Measurements from ENCODE around the gene CLTB.

The CLTB gene

DNA sequence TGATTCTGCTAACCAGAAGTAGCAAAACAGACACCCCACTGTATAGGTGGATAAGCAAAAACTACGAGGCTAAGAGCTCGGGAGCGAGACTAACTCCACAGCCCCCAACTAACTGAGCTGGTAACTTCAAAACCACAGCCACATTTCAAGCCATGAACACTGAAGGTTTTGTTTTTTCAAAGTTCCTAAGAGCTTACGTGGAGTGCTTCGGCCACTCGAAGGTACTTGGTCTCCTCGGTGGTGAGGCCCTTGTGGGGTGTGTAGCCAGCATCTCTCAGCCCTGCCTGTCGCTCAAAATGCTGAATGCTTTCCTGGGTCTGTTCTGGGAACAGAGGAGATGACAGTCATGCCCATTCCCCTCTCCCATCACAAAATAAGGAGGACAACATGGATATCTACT, 65.9 kb downstream of the CLTB start:
- DNase-seq: no peak

DNA sequence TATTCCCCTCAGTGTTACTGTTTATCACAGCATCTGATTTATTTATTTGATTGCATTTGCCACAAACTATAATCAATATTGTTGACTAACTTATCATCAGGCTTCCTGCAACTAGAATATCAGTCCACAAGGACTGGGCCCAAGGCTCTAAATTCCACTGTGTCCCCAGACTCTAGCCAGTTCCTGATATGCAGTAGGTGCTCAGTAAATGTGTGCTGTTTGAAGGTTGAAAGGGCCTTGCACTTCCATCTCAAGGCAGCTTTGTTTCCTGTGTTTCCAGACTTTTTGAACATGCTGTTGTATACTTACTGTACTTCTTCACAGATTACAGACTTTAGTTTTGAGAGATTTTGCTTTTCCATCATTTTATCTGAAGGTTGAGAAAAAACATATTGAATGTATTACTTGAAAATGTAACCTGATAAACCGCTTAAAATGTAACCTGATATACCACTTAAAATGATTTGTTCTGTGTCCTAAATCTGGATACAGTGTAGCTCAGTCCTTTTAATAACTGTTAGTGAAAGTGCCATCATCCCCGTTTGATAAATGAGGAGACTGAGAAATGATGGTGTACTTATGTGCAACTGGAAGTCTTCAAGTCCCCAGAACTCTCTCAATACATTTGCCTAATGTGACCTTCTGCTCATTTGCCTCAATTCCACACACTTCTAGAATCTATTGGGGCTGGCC, 73.4 kb downstream of the CLTB start:
- no peak for DNase-seq

Data from fibroblast of skin of scalp (primary cell).